AG08395 (cell line): ENCODE data around the gene NECTIN2.
A peak's percentile ranks its signal among the peaks of the same experiment; 100 is the strongest.
"Not testable (repeated sequence)": the region's sequence is repeated elsewhere in the genome, so short reads cannot be mapped to it uniquely, and the experiment has no call there.

Source experiments
- DNase-seq: peaks from one replicate; pipeline ENCODE4 v3.0.0; 2012; ENCODE audit warnings: mixed read lengths, low spot score

NECTIN2 gene

DNA sequence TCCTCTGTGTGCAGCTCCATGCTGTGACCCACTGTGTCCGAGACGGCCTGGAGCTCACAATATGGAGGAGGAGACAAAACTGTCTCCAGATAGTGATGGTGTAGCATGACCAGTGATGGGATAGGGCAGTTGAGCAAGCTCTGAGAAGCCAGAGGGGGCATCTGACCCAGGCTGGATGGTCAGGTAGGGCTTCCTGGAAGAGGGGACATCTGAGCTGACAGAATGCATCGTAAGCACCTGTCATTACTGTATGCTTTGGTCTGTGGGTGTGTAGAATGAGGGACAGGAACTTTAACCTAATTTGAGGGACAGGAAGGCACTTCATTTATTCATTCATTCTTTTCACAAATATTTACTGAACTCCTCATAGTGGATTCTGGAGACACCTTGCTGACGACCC, 38.5 kb downstream of the NECTIN2 start:
- no peak for DNase-seq

DNA sequence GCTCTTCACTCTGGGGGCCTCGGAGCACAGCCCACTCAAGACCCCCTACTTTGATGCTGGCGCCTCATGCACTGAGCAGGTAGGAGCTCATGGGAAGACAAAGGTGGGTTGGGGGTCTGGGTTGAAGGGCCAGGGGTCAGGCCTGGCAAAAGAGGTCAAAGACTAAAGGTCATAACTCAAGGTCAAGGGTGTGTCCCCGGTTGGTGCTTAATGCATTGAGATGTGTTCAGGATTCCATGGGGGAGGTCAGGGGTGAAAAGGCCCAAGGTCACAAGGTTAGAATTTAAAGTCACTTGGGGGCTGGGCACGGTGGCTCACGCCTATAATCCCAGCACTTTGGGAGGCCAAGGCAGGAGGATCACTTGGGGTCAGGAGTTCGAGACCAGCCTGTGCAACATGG, 40.0 kb downstream of the NECTIN2 start:
- no peak for DNase-seq

DNA sequence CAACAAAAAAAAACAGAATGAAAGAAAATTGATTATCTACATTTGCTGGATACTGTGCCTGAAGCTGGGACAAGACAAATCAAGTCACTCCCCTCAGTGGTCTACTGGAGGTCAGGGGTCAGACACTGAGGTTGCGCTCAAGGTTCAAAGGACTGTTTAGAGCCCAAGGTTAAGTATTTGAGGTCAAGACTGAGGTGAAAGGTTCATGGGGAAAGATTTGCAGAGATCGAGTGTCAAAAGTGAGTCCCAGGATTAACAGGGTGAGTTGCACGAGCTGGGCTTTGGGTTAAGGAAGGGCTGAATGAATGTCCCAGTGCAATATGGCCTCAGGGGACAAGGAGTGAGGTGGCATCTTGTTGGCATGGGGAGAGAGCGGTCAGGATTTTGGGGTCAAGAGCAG, 41.6 kb downstream of the NECTIN2 start:
- DNase-seq = no peak

DNA sequence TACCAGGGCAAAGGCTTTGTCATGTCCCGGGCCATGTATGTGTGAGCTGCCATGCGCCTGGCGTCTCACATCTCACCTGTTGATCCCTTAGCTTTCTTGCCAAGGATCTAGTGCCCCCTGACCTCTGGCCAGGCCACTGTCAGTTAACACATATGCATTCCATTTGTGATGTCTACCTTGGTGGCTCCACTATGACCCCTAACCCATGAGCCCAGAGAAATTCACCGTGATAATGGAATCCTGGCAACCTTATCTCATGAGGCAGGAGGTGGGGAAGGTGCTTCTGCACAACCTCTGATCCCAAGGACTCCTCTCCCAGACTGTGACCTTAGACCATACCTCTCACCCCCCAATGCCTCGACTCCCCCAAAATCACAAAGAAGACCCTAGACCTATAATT, 42.2 kb downstream of the NECTIN2 start:
- not testable (repeated sequence) for DNase-seq

DNA sequence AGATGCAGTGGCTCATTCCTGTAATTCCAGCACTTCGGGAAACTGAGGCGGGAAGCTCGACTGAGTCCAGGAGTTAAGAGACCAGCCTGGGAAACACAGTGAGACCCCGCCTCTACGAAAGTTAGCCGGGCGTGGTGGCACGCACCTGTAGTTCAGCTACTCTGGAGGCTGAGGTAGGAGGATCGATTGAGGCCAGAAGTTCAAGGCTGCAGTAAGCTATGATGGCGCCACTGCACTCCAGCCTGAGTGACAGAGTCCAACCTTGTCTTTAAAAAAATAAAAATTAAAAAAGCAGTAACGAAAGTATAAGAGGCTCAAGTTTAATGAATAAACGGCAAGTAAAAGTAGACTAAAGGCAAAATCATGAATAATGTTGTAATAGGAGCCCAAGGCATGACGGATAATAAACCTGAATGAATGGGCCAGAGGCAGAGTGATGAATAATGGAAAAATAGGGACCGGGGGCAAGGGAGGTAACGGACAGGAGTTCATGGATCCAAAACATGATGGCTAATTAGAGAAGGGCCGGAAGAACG, 43.8 kb downstream of the NECTIN2 start:
- no peak for DNase-seq

DNA sequence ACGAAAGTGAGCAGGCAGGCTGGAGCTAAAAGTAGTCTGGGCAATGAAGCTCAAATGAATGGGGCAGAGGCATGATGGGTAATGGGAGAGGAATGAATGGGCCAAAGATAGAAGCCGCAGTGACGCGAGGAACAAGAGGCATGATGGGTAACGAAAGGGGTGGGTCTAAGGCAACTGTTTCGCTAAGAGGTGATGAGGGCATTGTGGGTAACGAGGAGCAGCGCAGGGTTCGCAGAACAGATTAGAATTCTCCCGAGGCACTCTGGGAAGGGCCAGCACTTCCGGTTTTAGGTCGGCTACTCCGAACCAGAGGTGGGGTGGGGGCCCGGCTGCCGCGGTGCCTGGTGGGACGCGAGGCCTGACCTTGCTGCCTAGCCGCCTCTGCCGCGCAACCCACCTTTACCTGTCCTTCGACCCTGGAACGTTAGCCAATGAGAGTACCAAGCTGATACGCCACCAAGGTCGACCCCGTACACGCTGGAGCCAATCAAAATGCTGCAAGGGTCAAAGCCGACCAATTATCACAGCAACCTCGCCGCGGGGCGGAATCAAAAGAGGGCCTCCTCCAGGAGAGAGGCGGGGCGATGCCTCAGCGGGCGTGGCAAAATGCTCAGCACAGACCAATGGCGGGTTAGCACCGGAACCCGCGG, 44.4 kb downstream of the NECTIN2 start:
- DNase-seq = peak; percentile 99

DNA sequence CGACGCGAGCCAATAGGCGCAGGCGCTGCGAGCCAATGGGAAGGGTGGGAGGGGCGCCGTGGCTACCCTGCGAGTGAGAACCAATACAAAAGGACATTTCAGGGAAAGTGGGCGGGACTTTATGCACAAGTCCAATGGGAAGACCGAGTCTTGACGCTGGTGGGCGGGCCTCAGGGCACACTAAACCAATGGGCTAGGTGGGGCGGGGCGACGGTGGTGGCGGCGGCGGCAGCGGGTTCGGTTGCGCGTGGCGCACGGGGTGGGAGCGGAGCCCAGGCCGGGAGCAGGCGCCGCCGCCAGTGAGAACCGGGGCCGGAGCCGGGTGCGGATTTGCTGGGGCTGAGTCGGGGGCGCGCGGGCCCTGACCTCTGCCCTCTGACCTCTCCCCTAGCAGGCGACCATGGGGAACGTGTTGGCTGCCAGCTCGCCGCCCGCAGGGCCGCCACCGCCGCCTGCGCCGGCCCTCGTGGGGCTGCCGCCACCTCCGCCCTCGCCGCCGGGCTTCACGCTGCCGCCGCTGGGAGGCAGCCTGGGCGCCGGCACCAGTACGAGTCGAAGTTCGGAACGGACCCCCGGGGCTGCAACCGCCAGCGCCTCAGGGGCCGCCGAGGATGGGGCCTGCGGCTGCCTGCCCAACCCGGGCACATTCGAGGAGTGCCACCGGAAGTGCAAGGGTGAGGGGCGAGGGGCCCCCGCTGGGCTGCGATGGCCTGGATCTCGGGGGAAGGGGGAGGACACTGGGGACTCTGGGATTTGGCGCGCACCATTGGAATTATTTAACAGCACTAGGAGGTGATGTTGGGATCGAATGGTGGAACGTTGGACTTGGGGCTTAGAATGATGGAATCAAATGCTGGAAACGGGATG, 45.2 kb downstream of the NECTIN2 start, which contains the start of gene TOMM40:
Gene TOMM40 (plus strand): TSS at position 239 of the 867 bp plus-strand sequence. CDS start 162 bp downstream, at position 401.
- no peak for DNase-seq

DNA sequence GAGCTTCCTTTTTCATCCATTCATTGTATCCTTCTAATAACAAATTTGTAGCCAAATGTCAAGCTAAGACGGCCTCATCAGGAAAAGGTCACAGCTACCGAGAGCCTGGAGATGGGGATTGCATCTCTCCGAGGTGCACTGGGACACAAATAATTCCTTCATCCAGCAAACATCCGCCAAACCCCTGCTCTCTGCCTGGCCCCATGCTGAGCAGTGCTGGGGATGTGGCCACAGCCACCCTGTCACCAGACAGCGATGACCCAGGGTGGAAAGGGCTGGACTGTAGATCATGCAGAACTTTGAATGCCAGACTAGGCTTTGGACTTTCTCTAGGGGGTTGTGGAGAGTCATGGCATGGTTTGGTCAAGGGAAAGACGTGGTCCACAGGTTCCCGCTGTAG, 46.8 kb downstream of the NECTIN2 start:
- DNase-seq = no peak

DNA sequence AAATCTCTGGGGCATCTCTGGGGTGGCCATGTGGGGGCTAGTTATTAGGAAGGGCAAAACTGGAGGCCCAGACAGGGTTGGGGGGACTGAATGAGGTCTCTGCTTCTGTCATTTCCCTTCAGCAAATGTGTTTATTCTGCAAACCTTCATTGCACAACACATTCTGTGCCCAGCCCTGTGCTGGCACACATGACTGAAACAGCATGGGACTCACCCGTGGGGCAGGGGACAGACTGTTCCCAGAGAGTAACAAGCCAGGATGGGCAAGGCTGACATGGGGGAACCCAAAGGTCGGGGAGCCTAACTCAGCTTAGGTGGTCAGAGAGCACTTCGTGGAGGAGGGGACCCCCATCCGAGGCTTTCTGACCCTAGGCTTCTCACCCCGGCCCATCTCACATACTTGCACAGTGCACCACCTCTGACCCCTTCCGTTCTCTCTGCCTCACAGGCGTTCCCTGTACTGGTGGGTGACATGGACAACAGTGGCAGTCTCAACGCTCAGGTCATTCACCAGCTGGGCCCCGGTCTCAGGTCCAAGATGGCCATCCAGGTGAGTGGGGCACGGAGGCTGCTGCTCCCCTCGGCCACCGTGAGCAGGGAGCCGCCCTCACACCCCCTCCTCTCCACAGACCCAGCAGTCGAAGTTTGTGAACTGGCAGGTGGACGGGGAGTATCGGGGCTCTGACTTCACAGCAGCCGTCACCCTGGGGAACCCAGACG, 47.4 kb downstream of the NECTIN2 start:
- no peak for DNase-seq

DNA sequence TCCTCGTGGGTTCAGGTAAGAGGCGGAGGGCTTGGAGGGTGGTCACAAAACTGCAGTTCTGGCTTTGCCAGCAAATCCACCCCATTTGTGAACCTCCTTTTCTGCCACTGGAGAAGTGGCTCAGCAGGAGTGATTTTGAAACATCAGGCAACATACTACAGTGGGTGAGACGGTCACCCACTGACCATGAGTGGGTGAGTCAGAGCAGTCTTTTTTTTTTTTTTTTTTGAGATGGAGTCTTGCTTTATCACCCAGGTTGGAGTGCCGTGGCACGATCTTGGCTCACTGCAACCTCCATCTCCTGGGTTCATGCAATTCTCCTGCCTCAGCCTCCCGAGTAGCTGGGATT, 47.9 kb downstream of the NECTIN2 start:
- DNase-seq = no peak

DNA sequence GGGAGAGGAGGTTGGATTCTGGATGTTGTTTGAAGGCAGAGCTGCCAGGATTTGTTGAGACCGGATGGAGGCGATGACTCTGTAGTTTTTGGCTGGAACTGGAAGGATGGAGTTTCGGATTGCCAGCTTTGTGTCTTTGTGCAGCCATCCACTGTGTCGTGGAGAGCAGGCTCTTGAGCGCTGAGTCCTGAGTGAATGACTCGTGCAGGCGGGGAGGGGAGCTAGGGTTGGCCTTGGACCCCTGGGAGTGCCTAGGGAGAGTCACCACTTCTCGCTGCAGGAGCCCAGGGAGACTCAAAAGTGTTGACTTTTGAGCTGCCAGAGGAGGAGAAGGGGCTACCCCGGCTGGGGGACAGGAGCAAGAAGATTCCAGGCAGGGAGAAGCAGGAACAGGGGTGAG, 48.8 kb downstream of the NECTIN2 start:
- DNase-seq = no peak

DNA sequence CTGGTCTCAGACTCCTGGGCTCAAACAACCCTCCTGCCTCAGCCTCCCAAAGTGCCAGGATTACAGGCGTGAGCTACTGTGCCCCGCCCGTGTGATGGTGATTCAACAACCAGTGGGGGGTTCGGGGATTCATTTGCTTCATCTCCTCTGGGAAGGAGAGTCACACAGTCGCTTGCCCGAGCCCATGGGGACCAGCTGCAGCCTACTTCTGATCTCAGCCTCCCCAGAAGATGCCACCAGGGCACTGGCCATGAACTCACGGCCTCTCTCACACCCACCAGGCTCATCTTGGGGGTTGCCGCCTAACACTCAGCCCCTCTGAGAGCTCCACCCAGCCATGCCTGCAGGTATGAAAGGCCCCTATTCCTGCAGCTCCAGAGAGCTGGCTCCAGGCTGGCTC, 51.7 kb downstream of the NECTIN2 start:
- DNase-seq = no peak

DNA sequence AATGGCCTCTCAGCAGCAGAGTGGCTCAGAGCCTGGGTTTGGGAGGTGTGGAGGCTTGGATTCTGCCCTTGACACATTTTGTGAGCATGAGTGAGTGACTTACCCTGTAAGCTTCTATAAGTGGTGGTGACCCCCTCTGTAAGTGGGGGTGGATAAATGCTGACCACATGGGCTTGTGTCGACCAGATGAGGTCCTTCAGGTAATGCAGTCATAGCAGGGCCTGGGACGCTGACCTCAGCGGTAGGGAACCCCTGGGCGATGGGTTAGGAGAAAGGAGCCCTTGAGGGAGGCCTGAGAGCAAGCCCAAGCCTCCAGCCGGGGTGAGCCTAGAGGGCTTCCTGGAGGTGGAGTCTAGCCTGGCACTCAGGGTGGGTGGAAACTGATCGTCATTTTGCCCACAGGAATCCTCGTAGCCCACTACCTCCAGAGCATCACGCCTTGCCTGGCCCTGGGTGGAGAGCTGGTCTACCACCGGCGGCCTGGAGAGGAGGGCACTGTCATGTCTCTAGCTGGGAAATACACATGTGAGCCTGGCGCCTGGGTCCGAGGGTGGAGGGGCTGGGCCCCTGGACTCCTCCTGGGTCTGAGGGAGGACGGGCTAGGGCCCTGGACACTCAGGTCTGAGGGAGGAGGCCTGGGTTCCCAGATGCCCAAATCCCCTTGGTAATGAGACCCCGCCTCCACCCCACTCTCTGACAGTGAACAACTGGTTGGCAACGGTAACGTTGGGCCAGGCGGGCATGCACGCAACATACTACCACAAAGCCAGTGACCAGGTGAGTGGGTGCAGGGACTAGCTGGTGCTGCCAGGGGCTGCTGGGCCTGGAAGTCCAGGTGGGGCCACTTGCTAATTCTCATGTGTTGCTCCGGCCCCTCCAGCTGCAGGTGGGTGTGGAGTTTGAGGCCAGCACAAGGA, 54.5 kb downstream of the NECTIN2 start:
- DNase-seq = no peak

DNA sequence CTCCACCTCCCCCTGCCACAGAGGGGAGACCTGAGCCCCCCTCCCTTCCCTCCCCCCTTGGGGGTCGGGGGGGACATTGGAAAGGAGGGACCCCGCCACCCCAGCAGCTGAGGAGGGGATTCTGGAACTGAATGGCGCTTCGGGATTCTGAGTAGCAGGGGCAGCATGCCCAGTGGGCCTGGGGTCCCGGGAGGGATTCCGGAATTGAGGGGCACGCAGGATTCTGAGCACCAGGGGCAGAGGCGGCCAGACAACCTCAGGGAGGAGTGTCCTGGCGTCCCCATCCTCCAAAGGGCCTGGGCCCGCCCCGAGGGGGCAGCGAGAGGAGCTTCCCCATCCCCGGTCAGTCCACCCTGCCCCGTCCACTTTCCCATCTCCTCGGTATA, 57.1 kb downstream of the NECTIN2 start:
- no peak for DNase-seq

DNA sequence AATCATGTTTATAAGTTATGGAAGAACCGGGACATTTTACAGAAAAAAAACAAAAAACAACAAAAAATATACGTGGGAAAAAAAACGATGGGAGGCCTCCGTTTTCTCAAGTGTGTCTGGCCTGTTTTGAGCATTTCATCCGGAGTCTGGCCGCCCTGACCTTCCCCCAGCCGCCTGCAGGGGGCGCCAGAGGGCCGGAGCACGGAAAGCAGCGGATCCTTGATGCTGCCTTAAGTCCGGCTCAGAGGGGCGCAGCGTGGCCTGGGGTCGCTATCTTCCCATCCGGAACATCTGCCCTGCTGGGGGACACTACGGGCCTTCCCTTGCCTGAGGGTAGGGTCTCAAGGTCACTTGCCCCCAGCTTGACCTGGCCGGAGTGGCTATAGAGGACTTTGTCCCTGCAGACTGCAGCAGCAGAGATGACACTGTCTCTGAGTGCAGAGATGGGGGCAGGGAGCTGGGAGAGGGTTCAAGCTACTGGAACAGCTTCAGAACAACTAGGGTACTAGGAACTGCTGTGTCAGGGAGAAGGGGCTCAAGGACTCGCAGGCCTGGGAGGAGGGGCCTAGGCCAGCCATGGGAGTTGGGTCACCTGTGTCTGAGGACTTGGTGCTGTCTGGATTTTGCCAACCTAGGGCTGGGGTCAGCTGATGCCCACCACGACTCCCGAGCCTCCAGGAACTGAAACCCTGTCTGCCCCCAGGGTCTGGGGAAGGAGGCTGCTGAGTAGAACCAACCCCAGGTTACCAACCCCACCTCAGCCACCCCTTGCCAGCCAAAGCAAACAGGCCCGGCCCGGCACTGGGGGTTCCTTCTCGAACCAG, 57.7 kb downstream of the NECTIN2 start:
- DNase-seq = peak; percentile 79

DNA sequence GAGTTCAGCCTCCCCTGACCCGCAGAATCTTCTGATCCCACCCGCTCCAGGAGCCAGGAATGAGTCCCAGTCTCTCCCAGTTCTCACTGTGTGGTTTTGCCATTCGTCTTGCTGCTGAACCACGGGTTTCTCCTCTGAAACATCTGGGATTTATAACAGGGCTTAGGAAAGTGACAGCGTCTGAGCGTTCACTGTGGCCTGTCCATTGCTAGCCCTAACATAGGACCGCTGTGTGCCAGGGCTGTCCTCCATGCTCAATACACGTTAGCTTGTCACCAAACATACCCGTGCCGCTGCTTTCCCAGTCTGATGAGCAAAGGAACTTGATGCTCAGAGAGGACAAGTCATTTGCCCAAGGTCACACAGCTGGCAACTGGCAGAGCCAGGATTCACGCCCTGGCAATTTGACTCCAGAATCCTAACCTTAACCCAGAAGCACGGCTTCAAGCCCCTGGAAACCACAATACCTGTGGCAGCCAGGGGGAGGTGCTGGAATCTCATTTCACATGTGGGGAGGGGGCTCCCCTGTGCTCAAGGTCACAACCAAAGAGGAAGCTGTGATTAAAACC, 58.4 kb downstream of the NECTIN2 start:
- no peak for DNase-seq

DNA sequence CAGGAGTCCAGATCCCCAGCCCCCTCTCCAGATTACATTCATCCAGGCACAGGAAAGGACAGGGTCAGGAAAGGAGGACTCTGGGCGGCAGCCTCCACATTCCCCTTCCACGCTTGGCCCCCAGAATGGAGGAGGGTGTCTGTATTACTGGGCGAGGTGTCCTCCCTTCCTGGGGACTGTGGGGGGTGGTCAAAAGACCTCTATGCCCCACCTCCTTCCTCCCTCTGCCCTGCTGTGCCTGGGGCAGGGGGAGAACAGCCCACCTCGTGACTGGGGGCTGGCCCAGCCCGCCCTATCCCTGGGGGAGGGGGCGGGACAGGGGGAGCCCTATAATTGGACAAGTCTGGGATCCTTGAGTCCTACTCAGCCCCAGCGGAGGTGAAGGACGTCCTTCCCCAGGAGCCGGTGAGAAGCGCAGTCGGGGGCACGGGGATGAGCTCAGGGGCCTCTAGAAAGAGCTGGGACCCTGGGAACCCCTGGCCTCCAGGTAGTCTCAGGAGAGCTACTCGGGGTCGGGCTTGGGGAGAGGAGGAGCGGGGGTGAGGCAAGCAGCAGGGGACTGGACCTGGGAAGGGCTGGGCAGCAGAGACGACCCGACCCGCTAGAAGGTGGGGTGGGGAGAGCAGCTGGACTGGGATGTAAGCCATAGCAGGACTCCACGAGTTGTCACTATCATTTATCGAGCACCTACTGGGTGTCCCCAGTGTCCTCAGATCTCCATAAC, 59.5 kb downstream of the NECTIN2 start, which contains the start of gene APOE:
Gene APOE (plus strand): TSS at position 360 of the 724 bp plus-strand sequence. CDS start 829 bp downstream, outside the sequence.
- no peak for DNase-seq

DNA sequence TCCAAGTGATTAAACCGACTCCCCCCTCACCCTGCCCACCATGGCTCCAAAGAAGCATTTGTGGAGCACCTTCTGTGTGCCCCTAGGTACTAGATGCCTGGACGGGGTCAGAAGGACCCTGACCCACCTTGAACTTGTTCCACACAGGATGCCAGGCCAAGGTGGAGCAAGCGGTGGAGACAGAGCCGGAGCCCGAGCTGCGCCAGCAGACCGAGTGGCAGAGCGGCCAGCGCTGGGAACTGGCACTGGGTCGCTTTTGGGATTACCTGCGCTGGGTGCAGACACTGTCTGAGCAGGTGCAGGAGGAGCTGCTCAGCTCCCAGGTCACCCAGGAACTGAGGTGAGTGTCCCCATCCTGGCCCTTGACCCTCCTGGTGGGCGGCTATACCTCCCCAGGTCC, 61.5 kb downstream of the NECTIN2 start:
- DNase-seq = no peak

DNA sequence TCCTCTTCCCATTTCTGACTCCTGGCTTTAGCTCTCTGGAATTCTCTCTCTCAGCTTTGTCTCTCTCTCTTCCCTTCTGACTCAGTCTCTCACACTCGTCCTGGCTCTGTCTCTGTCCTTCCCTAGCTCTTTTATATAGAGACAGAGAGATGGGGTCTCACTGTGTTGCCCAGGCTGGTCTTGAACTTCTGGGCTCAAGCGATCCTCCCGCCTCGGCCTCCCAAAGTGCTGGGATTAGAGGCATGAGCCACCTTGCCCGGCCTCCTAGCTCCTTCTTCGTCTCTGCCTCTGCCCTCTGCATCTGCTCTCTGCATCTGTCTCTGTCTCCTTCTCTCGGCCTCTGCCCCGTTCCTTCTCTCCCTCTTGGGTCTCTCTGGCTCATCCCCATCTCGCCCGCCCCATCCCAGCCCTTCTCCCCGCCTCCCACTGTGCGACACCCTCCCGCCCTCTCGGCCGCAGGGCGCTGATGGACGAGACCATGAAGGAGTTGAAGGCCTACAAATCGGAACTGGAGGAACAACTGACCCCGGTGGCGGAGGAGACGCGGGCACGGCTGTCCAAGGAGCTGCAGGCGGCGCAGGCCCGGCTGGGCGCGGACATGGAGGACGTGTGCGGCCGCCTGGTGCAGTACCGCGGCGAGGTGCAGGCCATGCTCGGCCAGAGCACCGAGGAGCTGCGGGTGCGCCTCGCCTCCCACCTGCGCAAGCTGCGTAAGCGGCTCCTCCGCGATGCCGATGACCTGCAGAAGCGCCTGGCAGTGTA, 62.2 kb downstream of the NECTIN2 start:
- DNase-seq = no peak
